ENCODE measurements around the gene CCDC85B. TPM values are rescaled to one million over a fixed set of nuclear protein-coding genes. Genes with fewer than 3 reads are reported as not detected.

The CCDC85B gene
- polyA plus RNA-seq, 1 of the 3 experiments (the other 2 are of a cell fraction), result 52.8 TPM

DNA sequence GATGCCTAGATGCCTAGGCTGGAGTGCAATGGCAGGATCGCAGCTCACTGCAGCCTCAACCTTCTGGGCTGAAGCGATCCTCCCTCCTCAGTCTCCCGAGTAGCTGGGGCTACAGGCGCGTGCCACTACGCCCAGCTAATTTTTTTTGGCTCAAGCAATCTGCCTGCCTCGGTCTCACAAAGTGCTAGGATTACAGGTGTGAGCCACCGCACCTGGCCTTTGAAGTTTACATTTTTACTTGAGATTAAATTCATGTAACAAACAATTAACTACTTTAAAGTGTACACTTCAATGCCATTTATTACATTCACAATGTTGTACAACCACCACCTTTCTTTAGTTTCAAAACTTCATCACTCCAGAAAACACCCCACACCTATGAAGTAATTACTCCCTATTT, 13.2 kb downstream of the CCDC85B start:
- Histone ChIP-seq H3K27me3 (ENCODE audit: insufficient read depth) (no peaks in the 10 kb centered on the region), H3K9me3 (no peaks in the 10 kb centered on the region), H4K20me1 (ENCODE audit: insufficient read depth) (peaks cover 3% of the 10 kb centered on the region), H3K79me2 (ENCODE audit: insufficient read depth) (peaks cover 52% of the 10 kb centered on the region), H2AFZ (ENCODE audit: low read depth) (no peak overlapping the region), H3K27ac (ENCODE audit: low read depth in 2 of 2, low read length in 1 of 2) (peak overlapping the region in 1 of 2 experiments; percentile 95; a peak in 2 of 4 replicates), H3K9me2 (no peaks in the 10 kb centered on the region), H3K36me3 (replicated peaks in 1 of 2; ENCODE audit: control insufficient read depth in 1 of 2, insufficient read depth in 2 of 2, low read length in 1 of 2) (peaks cover 0 to 2% of the 10 kb centered on the region in 2 experiments), H3K9ac (peak overlapping the region; percentile 70), H3K4me3 (ENCODE audit: low read depth in 2 of 2, low read length in 1 of 2) (no peak overlapping the region), H3K4me2 (peak overlapping the region; percentile 75), H3F3A (replicated peaks; ENCODE audit: insufficient read depth) (peaks cover 48% of the 10 kb centered on the region), H3K4me1 (ENCODE audit: control insufficient read depth in 1 of 2, insufficient read depth in 2 of 2, low read depth in 1 of 2, low read length in 1 of 2) (peaks cover 0 to 26% of the 10 kb centered on the region in 2 experiments; a peak in 3 of 4 replicates)
- ChIA-PET CTCF (interaction anchor here (1.1 to 4.1 kb wide), 2 partner anchors 15 to 19 kb away, joined by 3 to 35 read pairs; partner anchors contain the start of genes CCDC85B and FIBP), POLR2A (no interaction called here)
- 75% methylated on average over 8 of the region's 8 CpGs for WGBS (ENCODE audit: low lambda C conversion rate)
- DNase-seq, result no peak
- no peak for TF ChIP-seq GATA2 (CRISPR knock-in tag; IDR thresholded peaks at IDR 0.05)
- no peak for TF ChIP-seq SIN3A (IDR thresholded peaks at IDR 0.05; ENCODE audit: borderline replicate concordance, low read depth, low read length)
- no peak for TF ChIP-seq RXRA (IDR thresholded peaks at IDR 0.05; ENCODE audit: borderline replicate concordance, low read depth)
- TF ChIP-seq, protein P1, sequence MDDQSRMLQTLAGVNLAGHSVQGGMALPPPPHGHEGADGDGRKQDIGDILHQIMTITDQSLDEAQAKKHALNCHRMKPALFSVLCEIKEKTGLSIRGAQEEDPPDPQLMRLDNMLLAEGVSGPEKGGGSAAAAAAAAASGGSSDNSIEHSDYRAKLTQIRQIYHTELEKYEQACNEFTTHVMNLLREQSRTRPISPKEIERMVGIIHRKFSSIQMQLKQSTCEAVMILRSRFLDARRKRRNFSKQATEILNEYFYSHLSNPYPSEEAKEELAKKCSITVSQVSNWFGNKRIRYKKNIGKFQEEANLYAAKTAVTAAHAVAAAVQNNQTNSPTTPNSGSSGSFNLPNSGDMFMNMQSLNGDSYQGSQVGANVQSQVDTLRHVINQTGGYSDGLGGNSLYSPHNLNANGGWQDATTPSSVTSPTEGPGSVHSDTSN (IDR thresholded peaks at IDR 0.05), result no peak
- TF ChIP-seq SMC3 (IDR thresholded peaks at IDR 0.05; ENCODE audit: low read depth, low read length), result no peak
- TF ChIP-seq NRF1 (IDR thresholded peaks at IDR 0.05; ENCODE audit: low read depth, low read length), result no peak
- TF ChIP-seq NFIC (IDR thresholded peaks at IDR 0.05; ENCODE audit: borderline replicate concordance), result no peak
- no peak for TF ChIP-seq FOXM1 (IDR thresholded peaks at IDR 0.05; ENCODE audit: low read depth)
- TF ChIP-seq, protein P2, sequence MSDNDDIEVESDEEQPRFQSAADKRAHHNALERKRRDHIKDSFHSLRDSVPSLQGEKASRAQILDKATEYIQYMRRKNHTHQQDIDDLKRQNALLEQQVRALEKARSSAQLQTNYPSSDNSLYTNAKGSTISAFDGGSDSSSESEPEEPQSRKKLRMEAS (IDR thresholded peaks at IDR 0.05; ENCODE audit: low read depth), result no peak
- no peak for TF ChIP-seq EZH2phosphoT487 (IDR thresholded peaks at IDR 0.05; ENCODE audit: borderline replicate concordance, low read depth)
- TF ChIP-seq RCOR1 (IDR thresholded peaks at IDR 0.05; ENCODE audit: low read length), result no peak
- no peak for TF ChIP-seq TAF1 (IDR thresholded peaks at IDR 0.05; ENCODE audit: borderline replicate concordance, low read depth, low read length)
- TF ChIP-seq GABPA (IDR thresholded peaks at IDR 0.05; ENCODE audit: low read depth), result no peak
- TF ChIP-seq, protein P3, sequence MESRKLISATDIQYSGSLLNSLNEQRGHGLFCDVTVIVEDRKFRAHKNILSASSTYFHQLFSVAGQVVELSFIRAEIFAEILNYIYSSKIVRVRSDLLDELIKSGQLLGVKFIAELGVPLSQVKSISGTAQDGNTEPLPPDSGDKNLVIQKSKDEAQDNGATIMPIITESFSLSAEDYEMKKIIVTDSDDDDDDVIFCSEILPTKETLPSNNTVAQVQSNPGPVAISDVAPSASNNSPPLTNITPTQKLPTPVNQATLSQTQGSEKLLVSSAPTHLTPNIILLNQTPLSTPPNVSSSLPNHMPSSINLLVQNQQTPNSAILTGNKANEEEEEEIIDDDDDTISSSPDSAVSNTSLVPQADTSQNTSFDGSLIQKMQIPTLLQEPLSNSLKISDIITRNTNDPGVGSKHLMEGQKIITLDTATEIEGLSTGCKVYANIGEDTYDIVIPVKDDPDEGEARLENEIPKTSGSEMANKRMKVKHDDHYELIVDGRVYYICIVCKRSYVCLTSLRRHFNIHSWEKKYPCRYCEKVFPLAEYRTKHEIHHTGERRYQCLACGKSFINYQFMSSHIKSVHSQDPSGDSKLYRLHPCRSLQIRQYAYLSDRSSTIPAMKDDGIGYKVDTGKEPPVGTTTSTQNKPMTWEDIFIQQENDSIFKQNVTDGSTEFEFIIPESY (IDR thresholded peaks at IDR 0.05; ENCODE audit: borderline replicate concordance, low read depth), result no peak
- TF ChIP-seq MXI1 (IDR thresholded peaks at IDR 0.05; ENCODE audit: low read depth, low read length), result no peak
- TF ChIP-seq POLR2AphosphoS5 (IDR thresholded peaks at IDR 0.05; ENCODE audit: low read depth, low read length), result no peak
- no peak for TF ChIP-seq JUND (IDR thresholded peaks at IDR 0.05)
- TF ChIP-seq, protein P4, sequence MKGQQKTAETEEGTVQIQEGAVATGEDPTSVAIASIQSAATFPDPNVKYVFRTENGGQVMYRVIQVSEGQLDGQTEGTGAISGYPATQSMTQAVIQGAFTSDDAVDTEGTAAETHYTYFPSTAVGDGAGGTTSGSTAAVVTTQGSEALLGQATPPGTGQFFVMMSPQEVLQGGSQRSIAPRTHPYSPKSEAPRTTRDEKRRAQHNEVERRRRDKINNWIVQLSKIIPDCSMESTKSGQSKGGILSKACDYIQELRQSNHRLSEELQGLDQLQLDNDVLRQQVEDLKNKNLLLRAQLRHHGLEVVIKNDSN (IDR thresholded peaks at IDR 0.05; ENCODE audit: borderline replicate concordance, low read depth), result no peak
- no peak for TF ChIP-seq TCF12 (IDR thresholded peaks at IDR 0.05)

Data from SK-N-SH (cell line).